Epithelial cell of proximal tubule (primary cell): ENCODE data around the gene SETD9. TPM values are rescaled to one million over a fixed set of nuclear protein-coding genes. Genes with fewer than 3 reads are reported as not detected.

Experiments used
- DNase-seq: peaks from one replicate; pipeline ENCODE4 v3.0.0-alpha.2; 2011; ENCODE audit warnings: low read depth
- H3K4me3 ChIP-seq: 2 replicates; pipeline ENCODE4 v1.5.1; 2011; ENCODE audit warnings: low read depth, mild to moderate bottlenecking, low read length
- total RNA-seq: library from RNA; depleted of rRNA; stranded (reverse); fragments of >200 nt; gene quantifications from 2 replicates; pipeline ENCODE4 v1.2.3, GENCODE V29; 2015
- TF ChIP-seq, protein P1 (sequence below): conservative IDR thresholded peaks from 2 replicates; pipeline ENCODE4 v1.5.1; 2012; ENCODE audit warnings: low read depth, mild to moderate bottlenecking, low read length

SETD9 gene
- total RNA-seq, 1 donor from 2014 or later = 8.8 TPM

- H3K4me3 ChIP-seq = no peak overlapping the region
- TF ChIP-seq, protein P1, sequence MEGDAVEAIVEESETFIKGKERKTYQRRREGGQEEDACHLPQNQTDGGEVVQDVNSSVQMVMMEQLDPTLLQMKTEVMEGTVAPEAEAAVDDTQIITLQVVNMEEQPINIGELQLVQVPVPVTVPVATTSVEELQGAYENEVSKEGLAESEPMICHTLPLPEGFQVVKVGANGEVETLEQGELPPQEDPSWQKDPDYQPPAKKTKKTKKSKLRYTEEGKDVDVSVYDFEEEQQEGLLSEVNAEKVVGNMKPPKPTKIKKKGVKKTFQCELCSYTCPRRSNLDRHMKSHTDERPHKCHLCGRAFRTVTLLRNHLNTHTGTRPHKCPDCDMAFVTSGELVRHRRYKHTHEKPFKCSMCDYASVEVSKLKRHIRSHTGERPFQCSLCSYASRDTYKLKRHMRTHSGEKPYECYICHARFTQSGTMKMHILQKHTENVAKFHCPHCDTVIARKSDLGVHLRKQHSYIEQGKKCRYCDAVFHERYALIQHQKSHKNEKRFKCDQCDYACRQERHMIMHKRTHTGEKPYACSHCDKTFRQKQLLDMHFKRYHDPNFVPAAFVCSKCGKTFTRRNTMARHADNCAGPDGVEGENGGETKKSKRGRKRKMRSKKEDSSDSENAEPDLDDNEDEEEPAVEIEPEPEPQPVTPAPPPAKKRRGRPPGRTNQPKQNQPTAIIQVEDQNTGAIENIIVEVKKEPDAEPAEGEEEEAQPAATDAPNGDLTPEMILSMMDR = no peak
- no peak for DNase-seq
These were observed 54.8 kb downstream of the SETD9 start for GRCh38 chr5:56964173-56964572.

Other genes with a start within 250 kb of the SETD9 start
- gene MAP3K1, start 94.0 kb upstream of the SETD9 start, total RNA-seq = 14.4 and 20.1 TPM in 2 replicates
- 18.7 and 26.5 TPM in 2 replicates for gene MIER3, start 42.5 kb downstream of the SETD9 start, total RNA-seq